H1 (cell line): Measurements from ENCODE around the gene C20orf144. TPM values are rescaled to one million over a fixed set of nuclear protein-coding genes. Genes with fewer than 3 reads are reported as not detected.

ENCODE experiments used
- RNF2 ChIP-seq: fragments of 200-900, 300-1000 bp; sonication (generic); IDR thresholded peaks from 2 replicates; pipeline ENCODE4 v1.7.1; 2016; ENCODE audit warnings: borderline replicate concordance, low read depth, mild to moderate bottlenecking, antibody characterized with exemption, low read length; ENCODE audit not compliant: poor library complexity, severe bottlenecking; ENCODE audit errors: missing control alignments
- polyA plus RNA-seq, 7 experiments: library from polyadenylated mRNA; depleted of rRNA in 3 of 7; stranded (reverse) in 5 of 7; unstranded in 2 of 7; fragments of >200 nt in 5 of 7; fragments of 200-250 nt in 2 of 7; gene quantifications; 1 replicate in 5 of 7; 2 replicates in 1 of 7; 4 replicates in 1 of 7; pipeline versions ENCODE4 v1.2.1 to v1.2.3, GENCODE V29; 2011 to 2013; ENCODE audit warnings: missing spikeins in 2 of 7, mixed read lengths in 2 of 7
- total RNA-seq: library from RNA; stranded (reverse); fragmentation: NEBNext Ultra II Directional; extraction: Animal tissue kit (Norgen Biotek cat#: 25700); gene quantifications from 2 replicates; pipeline ENCODE4 v1.2.1, GENCODE V29; 2021
- TF ChIP-seq, protein P1 (sequence below), 3 experiments: IDR thresholded peaks; 1 replicate in 2 of 3; 2 replicates in 1 of 3; pipeline versions ENCODE4 v1.5.1 to v1.6.1; 2011; ENCODE audit warnings: low read length in 3 of 3, mild to moderate bottlenecking in 3 of 3, inconsistent platforms in 2 of 3, low read depth in 1 of 3, moderate library complexity in 1 of 3; ENCODE audit not compliant: insufficient read depth in 1 of 3; ENCODE audit errors: control extremely low read depth in 1 of 3

C20orf144 gene
- total and polyA plus RNA-seq, 2 of the 8 experiments (the other 6 are each of a cell fraction or from before 2014, with no cell fraction given), result 0.21 to 0.24 TPM

DNA sequence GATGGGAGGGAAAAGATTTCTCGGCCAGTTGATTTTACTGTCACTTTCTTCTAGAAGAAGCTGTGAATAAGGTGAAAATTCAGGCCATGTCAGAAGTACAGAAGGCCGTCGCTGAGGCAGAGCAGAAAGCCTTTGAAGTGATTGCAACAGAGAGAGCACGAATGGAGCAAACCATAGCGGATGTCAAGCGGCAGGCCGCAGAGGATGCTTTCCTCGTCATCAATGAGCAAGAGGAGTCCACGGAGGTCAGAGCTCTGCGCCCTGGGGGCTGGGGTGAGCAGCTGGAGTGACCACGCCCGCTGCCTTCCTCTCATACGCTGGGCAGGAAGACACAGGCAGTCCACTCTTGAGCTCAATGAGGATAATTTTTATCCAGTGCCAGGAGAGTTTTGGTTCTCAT lies 21.8 kb upstream of the C20orf144 start (continued):
- TF ChIP-seq, protein P1, sequence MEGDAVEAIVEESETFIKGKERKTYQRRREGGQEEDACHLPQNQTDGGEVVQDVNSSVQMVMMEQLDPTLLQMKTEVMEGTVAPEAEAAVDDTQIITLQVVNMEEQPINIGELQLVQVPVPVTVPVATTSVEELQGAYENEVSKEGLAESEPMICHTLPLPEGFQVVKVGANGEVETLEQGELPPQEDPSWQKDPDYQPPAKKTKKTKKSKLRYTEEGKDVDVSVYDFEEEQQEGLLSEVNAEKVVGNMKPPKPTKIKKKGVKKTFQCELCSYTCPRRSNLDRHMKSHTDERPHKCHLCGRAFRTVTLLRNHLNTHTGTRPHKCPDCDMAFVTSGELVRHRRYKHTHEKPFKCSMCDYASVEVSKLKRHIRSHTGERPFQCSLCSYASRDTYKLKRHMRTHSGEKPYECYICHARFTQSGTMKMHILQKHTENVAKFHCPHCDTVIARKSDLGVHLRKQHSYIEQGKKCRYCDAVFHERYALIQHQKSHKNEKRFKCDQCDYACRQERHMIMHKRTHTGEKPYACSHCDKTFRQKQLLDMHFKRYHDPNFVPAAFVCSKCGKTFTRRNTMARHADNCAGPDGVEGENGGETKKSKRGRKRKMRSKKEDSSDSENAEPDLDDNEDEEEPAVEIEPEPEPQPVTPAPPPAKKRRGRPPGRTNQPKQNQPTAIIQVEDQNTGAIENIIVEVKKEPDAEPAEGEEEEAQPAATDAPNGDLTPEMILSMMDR (IDR thresholded peaks at IDR 0.05; ENCODE audit: control extremely low read depth in 1 of 3, insufficient read depth in 1 of 3, low read depth in 1 of 3, low read length in 3 of 3), result no peak
- no peak for TF ChIP-seq RNF2
